Ovary (tissue), 1 donor: ENCODE results near the gene MIOX.

Experiments used
- EP300 ChIP-seq: sonication (generic); formaldehyde crosslinking; IDR thresholded peaks from one replicate; pipeline ENCODE4 v1.6.1; 2017; ENCODE audit warnings: antibody characterized with exemption
- POLR2A ChIP-seq: fragments of 450-650 bp; IDR thresholded peaks from one replicate; pipeline ENCODE4 v1.6.1; 2017; ENCODE audit warnings: antibody characterized with exemption, mild to moderate bottlenecking, moderate library complexity

- TF ChIP-seq POLR2A, result no peak
- no peak for TF ChIP-seq EP300
These were observed 40.5 kb downstream of the MIOX start for GRCh38 chr22:50526834-50527801.
